Measurements from ENCODE around the gene EML6. TPM values are rescaled to one million over a fixed set of nuclear protein-coding genes. Genes with fewer than 3 reads are reported as not detected.

Gene EML6
- total and polyA plus RNA-seq, 12 donors: 0.07 to 1.5 (median 0.31) TPM

DNA sequence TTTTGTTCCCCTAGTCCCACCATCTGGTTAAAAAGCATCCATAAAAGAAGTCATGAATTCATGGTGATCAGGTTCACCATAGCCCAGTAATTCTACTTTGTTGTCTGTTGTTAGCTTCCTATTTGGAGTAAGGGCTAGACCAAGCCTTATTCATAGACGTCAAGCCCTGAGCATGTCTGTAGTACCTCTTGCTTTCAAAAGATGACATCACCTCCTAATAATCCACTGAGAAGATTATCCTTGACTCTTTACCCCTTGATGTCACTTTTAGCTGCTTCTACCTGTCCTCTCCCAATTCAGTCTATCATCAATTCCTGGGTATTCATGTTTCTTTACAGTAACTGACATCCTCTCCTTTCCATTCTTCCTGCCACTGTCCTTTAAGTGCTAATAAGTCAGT lies 90.1 kb downstream of the EML6 start:
- DNase-seq: no peak
- H3K9me3 ChIP-seq: no peaks in the 10 kb centered on the region
- TF ChIP-seq, protein P1, sequence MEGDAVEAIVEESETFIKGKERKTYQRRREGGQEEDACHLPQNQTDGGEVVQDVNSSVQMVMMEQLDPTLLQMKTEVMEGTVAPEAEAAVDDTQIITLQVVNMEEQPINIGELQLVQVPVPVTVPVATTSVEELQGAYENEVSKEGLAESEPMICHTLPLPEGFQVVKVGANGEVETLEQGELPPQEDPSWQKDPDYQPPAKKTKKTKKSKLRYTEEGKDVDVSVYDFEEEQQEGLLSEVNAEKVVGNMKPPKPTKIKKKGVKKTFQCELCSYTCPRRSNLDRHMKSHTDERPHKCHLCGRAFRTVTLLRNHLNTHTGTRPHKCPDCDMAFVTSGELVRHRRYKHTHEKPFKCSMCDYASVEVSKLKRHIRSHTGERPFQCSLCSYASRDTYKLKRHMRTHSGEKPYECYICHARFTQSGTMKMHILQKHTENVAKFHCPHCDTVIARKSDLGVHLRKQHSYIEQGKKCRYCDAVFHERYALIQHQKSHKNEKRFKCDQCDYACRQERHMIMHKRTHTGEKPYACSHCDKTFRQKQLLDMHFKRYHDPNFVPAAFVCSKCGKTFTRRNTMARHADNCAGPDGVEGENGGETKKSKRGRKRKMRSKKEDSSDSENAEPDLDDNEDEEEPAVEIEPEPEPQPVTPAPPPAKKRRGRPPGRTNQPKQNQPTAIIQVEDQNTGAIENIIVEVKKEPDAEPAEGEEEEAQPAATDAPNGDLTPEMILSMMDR (IDR thresholded peaks at IDR 0.05): no peak
- H3K27ac ChIP-seq: no peak overlapping the region
- H3K27me3 ChIP-seq: no peaks in the 10 kb centered on the region
- no peaks in the 10 kb centered on the region for H3K4me1 ChIP-seq
- intact Hi-C loops (cut with DNase I): no loop called here
- WGBS, 2 donors: 80 to 92% methylated on average over 1 of the region's 1 CpG
- no peak overlapping the region for H3K4me3 ChIP-seq
- no peaks in the 10 kb centered on the region for H3K36me3 ChIP-seq
- ATAC-seq: no peak

DNA sequence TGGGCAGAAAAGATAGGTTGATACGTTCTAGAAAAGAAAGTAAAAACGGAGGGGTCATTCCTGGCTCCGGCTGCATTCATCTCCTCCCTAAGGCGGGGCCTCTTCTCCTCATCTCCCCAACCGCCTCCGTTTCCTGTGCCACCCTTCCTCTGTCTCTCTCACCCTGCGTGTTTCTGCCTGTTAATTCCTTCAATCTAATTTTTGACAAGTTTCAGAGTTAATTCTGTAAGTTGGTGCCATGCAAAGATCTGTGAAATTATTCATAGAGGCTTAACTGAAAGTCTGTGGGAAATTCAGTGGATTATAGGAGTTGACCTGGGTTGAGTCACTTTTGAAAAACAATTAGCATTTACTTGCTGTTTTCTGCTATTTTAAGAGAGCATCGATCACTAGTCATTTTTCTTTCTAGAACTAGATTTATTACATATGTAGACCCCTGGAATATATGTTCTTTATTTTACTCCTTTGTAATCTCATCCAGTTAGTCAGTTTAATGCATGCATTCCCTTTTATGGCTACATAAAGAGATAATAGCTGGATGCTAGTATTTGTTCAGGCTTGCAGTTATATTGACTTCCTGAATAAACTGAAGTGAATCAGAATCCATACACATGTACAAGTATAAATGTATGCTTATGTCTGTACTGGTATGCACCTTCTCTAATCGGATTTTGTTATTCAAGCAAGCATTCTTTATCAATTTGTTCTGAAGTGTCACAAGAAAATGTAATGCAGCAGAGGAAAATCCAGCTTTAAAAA lies 91.1 kb downstream of the EML6 start:
- 51 to 65% methylated on average over 9 of the region's 9 CpGs for WGBS, 2 donors
- no peak overlapping the region for H3K4me3 ChIP-seq
- H3K36me3 ChIP-seq: no peaks in the 10 kb centered on the region
- no peak for DNase-seq
- no peaks in the 10 kb centered on the region for H3K27me3 ChIP-seq
- no peak overlapping the region for H3K27ac ChIP-seq
- no peaks in the 10 kb centered on the region for H3K4me1 ChIP-seq
- ATAC-seq: no peak
- TF ChIP-seq, protein P1 (IDR thresholded peaks at IDR 0.05): no peak
- H3K9me3 ChIP-seq: no peaks in the 10 kb centered on the region
- intact Hi-C loops (cut with DNase I): no loop called here

DNA sequence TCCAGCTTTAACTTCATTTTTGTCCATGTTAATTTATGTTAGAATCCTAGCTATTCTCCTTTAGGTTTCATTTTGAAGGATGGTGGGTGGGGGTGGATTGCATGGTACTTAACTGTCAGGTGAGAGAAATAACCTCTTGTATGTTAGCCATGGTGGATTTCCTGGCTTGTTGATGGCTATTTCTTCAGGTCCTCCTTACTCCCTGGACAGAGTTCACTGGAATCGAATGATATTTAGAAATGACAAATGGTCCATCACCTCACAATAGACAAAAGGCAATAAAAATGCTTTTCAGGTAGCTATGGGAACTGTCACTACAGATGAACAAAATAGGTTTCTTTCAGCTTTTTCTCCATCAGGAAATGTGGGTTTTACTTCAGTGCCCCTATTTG lies 91.7 kb downstream of the EML6 start:
- DNase-seq: no peak
- intact Hi-C loops (cut with DNase I): no loop called here
- H3K9me3 ChIP-seq: no peaks in the 10 kb centered on the region
- H3K27me3 ChIP-seq: no peaks in the 10 kb centered on the region
- H3K36me3 ChIP-seq: no peaks in the 10 kb centered on the region
- no peak for ATAC-seq
- H3K4me1 ChIP-seq: no peaks in the 10 kb centered on the region
- H3K27ac ChIP-seq: no peak overlapping the region
- 88 to 97% methylated on average over 1 of the region's 1 CpG for WGBS, 2 donors
- no peak overlapping the region for H3K4me3 ChIP-seq
- TF ChIP-seq, protein P1 (IDR thresholded peaks at IDR 0.05): no peak

DNA sequence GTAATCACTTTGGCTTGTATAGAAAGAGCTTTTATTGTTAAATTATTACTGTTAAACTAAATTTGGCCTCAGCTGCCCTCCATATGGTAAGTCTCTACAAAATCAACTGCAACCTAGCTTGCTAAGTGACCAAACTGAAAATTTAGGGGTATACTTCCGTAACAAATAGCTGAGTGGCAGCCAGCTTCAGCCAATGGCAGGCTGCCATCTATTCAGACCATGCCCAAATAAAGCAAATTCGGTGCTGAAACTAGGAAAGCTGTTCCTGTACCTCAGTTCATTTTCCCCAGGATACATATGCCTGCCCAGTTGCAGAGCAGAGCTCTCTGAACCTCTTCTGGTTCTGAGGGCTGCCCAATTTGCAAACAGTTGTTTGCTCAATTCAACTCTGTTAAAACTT lies 94.8 kb downstream of the EML6 start:
- H3K4me1 ChIP-seq: no peaks in the 10 kb centered on the region
- ATAC-seq (no peak), DNase-seq (no peak)
- H3K4me3 ChIP-seq: no peak overlapping the region
- H3K27ac ChIP-seq: no peak overlapping the region
- H3K9me3 ChIP-seq: no peaks in the 10 kb centered on the region
- WGBS, 2 donors: 85 to 87% methylated on average over 2 of the region's 2 CpGs
- intact Hi-C loops (cut with DNase I): no loop called here
- no peaks in the 10 kb centered on the region for H3K36me3 ChIP-seq
- peaks cover 0 to 9% (median 2%) of the 10 kb centered on the region in 7 donors for H3K27me3 ChIP-seq
- TF ChIP-seq, protein P1 (IDR thresholded peaks at IDR 0.05): no peak

Measured in heart right ventricle (tissue), 16 donors.